ENCODE data around the gene F2R.
"Not testable (repeated sequence)": the region's sequence is repeated elsewhere in the genome, so short reads cannot be mapped to it uniquely, and the experiment has no call there.

F2R gene

DNA sequence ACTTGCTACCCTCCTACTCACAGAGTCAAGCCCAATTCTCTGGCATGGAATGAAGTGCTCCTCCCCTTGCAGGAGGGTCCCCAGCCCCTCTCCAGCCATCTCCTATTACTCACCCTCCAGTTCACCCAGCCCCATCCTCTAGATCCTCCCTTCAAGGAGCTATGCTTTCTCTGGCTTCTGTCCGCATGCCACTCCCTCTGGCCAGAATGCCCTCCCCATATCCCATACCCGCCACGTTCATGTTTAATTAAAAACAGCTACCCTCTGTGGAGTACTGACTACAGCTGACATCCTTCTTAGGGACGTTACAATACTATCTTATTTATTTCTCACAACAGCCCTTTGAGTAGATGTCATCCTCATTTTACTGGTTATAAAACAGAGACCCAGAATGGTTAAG is 3.0 kb downstream of the F2R start:
- DNase-seq (ENCODE audit: low spot score): no peak

DNA sequence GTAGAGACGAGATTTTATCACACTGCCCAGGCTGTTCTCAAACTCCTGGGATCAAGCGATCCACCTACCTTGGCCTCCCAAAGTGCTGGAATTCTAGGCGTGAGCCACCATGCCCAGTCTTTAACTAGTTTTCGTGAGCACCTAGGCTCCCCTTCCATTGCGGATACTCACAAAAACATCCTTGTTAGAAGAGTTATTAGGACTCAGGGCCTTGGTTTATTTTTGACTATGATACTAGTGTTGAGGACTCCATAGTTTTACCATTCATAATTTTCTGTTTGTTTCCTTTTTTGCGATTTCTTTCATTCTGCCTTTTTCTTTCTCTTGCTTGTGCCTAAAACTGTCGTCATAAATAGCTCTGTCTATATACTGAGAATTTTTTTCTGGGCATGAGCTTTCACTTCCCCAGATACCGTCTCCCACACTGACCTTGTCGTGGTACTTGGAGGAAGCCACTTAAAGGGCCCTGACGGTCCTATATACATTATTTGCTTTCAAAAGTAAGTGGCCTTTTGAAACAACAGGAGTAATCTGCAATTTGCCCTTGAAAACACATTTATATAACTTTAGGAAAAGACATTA is 5.2 kb downstream of the F2R start:
- DNase-seq (ENCODE audit: low spot score): no peak

DNA sequence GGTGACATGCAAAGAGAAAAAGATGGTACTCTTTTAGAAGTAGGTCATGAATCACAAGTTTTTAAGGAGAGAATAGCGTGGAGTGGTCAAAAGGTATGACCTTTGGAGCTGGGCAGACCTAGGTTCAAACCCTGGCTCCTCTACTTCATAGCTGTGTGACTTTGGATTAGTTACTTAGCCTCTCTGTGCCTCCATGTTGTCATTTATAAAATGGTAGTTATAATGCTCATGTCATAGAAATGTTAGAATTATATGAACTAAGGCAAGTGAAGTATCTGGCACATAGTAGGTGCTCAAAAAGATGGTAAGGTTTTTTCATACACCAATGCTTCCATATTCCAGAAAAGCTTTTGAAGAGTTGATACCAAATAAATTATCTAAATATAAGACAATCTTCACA is 7.3 kb downstream of the F2R start:
- no peak for DNase-seq (ENCODE audit: low spot score)

- DNase-seq (ENCODE audit: low spot score): no peak
Measured at GRCh38 chr5:76723906-76724305, 8.0 kb downstream of the F2R start.

DNA sequence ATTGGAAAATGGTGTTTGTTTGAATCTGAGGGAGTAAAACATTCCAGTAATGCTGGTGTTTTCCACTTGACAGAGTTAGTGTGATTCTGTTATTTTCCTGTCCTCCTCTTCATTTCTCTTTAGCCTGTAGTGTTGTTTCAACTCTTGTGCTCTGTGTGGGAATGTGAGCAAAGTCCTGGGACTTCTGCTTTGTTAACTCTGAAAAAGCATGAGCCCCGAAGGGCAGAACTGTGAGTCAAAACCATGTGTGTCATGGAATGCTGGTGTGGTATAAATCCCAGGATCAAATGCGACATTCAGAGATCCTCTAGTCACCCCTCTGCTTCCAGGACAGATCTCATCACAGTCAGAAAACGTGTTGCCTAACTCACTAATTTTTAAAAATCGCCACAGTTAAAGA is 8.9 kb downstream of the F2R start:
- DNase-seq (ENCODE audit: low spot score): no peak

- no peak for DNase-seq (ENCODE audit: low spot score)
Measured at GRCh38 chr5:76728965-76729364, 13.0 kb downstream of the F2R start.

DNA sequence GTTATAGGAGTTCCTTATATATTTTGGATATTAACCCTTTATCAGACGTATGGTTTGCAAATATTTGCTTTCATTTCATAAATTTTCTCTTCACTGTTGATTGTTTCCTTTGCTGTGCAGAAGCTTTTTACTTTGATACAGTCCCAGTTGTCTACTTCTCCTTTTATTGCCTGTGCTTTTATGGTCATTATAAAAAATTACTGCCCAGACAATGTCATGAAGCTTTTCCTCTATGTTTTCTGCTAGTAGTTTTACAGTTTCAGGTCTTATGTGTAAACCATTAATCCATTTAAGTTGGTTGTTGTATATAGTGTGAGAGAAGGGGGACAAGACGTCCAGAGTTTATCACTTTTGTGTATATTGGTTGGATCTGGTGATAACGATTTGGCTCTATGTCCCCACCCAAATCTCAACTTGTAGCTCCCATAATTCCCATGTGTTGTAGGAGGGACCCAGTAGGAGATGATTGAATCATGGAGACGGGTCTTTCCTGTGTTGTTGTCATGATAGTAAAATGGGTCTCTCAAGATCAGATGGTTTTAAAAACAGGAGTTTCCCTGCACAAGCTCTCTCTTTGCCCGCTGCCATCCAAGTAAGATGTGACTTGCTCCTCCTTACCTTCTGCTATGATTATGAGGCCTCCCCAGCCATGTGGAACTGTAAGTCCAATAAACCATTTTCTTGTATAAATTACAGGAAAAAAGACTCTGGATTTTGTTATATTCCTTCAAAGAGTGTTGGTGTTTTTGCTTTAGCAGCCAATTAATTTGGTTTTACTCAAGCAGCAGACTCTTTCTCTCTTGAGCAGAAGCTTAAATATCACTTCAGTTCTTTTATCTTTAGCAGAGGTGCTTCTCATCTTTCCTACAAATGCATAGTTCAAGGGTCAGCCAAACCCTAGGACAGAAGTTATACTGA is 13.7 kb downstream of the F2R start:
- DNase-seq (ENCODE audit: low spot score): no peak

GRCh38 chr5:76732405-76733048 is 16.6 kb downstream of the F2R start:
- DNase-seq (ENCODE audit: low spot score): no peak

DNA sequence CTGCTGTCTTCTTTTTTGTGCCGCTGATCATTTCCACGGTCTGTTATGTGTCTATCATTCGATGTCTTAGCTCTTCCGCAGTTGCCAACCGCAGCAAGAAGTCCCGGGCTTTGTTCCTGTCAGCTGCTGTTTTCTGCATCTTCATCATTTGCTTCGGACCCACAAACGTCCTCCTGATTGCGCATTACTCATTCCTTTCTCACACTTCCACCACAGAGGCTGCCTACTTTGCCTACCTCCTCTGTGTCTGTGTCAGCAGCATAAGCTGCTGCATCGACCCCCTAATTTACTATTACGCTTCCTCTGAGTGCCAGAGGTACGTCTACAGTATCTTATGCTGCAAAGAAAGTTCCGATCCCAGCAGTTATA is 17.1 kb downstream of the F2R start:
- DNase-seq (ENCODE audit: low spot score): no peak

- peak; percentile 78 for DNase-seq (ENCODE audit: low spot score)
Measured at GRCh38 chr5:76735762-76736545, 20.0 kb downstream of the F2R start.

DNA sequence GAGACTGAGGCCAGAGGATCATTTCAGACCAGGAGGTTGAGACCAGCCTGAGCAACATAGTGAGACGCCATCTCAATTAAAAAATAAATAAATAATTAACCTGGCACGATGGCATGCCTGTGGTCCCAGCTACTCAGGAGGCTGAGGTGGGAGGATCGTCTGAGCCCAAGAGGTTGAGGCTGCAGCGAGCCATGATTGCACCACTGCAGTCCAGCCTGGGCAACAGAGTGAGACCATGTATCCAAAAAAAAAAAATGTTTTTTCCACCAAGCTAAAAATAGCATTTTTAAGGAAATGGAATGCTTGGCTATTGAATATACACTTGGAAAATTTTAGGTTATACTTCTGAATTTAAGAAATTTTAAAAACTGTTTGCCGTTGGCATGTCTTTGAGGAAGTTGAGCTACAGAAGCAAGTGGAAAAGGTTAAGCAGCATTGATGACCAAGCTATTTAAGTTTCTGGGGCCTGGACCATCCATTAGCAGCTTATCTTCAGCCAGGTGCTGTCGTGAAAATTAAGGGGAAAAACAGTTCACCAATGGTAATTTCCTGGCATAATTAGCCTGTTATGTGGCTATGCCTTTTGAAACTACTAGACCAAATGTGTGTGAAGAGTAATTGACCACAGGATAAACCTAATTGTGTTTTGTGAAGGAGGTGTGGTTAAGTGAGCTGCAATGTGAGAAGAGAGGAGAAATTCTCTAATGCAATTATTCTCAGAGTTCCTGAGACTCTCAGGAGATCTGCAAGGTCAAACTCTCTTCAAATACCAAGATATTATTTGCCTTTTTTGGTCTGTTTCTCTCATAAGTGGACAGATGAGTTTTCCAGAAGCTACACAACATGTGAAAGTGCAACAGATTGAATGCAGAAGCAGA is 21.0 kb downstream of the F2R start:
- DNase-seq (ENCODE audit: low spot score): peak; percentile 88

GRCh38 chr5:76737846-76738245 is 21.9 kb downstream of the F2R start:
- peak; percentile 39 for DNase-seq (ENCODE audit: low spot score)

DNA sequence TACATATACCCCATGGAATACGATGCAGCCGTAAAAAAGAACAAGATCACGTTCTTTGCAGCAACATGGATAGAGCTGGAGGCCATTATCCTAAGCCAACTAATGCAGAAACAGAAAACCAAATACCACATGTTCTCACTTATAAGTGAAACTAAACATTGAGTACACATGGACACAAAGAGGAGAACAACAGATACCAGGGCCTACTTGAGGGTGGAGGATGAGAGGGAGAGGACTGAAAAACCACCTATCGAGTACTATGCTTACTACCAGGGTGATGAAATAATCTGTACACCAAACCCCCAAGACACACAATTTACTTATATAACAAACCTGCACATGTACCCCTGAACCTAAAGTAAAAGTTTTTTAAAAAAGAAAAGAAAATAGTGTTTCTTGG is 25.6 kb downstream of the F2R start:
- DNase-seq (ENCODE audit: low spot score): not testable (repeated sequence)

DNA sequence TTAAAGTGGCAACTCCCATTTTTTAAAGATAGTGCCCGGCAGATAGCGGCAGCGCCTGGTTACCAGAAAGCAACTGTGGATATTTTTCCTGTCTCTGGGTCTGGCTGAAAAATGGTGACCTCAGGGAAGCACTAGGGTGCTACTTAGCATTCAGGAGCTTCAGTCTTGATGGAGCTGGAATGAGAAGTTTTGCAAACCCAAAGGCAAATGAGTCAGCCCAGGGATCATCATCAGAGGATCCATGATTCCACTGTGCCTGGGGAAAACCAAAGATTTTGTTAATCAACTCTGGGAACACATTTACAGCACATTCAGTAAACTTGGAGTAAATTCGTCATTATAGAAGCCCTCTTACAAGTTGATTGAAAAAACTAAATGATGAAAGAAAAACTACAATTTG is 26.7 kb downstream of the F2R start:
- DNase-seq (ENCODE audit: low spot score): no peak

DNA sequence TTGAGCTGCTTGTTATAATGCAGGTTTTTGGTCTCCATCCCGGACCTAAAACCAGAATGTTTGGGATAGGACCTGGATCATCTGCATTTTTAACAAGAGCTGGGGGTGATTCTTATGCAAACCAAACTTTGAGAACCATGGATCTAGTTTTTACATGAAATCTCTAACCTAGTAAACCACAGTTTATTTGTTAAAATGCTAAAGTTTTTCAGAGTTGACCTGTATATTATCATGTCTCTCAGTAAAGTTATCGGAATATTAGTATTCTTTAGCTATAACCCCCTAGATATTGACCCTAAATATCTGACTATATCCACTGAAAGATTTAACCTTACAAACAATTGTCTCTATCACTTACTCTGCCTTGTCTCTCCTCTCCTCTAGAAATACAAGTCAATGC is 28.7 kb downstream of the F2R start:
- no peak for DNase-seq (ENCODE audit: low spot score)

GRCh38 chr5:76745670-76746069 is 29.7 kb downstream of the F2R start:
- DNase-seq (ENCODE audit: low spot score): no peak

DNA sequence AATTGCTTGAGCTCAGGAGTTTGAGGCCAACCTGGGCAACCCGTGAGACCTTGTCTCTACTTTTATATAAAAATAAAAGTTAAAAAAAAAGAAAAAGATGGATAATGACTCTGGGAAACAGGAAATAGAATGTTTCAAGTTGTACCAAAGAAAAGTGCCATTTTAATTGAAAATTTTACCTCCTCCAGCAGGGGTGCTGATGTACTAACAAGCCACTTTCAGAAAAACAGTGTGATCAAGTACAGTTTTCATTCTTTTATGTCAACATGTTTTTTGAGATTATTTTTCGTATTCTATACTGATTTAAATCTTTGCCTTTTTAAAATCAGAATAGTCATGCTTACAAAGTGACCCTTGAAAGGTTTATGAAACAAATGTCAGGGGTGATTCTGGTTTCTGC is 30.8 kb downstream of the F2R start:
- DNase-seq (ENCODE audit: low spot score): no peak

DNA sequence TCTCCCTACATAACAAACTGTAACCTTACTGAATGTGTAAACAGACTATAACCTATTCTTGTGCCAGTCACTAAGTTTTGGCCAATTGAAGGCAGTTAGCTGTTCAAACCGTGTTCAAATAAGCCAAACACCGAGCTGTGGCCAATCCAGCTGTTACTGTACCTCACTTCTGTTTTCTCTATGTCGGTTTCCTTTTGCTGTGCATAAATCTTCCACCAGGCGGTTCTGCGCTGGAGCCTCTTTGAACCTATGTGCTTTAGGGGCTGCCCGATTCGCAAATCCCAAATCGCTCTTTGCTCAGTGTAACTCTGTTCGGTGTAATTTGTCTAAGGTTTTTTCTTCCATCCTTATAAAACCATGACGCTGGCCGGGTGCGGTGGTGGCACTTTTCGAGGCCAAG is 31.8 kb downstream of the F2R start:
- no peak for DNase-seq (ENCODE audit: low spot score)

- DNase-seq (ENCODE audit: low spot score): no peak
Measured at GRCh38 chr5:76751291-76751690, 35.4 kb downstream of the F2R start.

- no peak for DNase-seq (ENCODE audit: low spot score)
Measured at GRCh38 chr5:76754668-76755078, 38.7 kb downstream of the F2R start.

Measured in cerebellar cortex (tissue), 1 donor.